ENCODE data around the gene SLC40A1. TPM values are rescaled to one million over a fixed set of nuclear protein-coding genes. Genes with fewer than 3 reads are reported as not detected.

The SLC40A1 gene, protein sequence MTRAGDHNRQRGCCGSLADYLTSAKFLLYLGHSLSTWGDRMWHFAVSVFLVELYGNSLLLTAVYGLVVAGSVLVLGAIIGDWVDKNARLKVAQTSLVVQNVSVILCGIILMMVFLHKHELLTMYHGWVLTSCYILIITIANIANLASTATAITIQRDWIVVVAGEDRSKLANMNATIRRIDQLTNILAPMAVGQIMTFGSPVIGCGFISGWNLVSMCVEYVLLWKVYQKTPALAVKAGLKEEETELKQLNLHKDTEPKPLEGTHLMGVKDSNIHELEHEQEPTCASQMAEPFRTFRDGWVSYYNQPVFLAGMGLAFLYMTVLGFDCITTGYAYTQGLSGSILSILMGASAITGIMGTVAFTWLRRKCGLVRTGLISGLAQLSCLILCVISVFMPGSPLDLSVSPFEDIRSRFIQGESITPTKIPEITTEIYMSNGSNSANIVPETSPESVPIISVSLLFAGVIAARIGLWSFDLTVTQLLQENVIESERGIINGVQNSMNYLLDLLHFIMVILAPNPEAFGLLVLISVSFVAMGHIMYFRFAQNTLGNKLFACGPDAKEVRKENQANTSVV
- 28.9 and 359 TPM in 2 replicates for total RNA-seq (ENCODE audit: low replicate concordance)

DNA sequence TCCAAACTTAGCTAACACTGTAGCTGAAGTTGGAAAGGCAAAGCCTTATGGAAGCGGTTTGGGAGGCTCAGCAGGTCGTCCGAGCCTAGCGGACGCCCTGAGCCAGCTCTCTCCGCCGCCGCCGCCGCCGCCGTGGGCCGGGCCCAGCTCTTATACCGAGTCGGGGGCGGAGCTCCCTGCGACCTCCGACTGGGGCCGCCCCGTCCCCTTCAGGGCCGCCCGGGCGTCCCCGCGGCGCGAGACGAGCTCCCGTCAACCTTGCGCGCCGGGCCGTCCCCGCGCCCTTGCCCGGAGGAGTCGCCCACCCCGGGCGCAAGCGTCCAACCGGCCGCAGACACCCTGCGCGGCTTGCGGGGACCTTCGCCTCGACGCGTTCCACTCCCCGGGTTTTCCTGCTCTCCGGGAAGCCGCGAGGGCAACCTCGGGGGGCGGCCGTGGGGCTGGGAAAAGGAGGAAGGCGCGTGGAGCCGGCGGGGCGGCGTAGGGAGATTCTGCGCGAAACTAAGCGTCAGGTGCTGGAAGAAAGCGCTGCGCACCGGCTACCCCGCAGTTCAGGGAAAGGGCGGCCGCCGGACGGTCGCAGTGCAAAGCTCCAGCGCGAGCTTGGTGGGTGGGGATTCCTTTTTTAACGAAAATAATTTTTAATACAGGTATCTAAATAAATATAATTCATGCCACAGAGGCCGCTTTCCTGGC, at the start of gene SLC40A1:
SLC40A1 (minus strand) TSS at position 129 of the 696 bp plus-strand sequence. CDS start 326 bp downstream, outside the sequence.

Other genes starting within 250 kb of the SLC40A1 start
- 18.6 and 42.2 TPM in 2 replicates for gene WDR75, start 139.3 kb downstream of the SLC40A1 start, total RNA-seq (ENCODE audit: low replicate concordance)
- gene ASNSD1, start 80.7 kb upstream of the SLC40A1 start, total RNA-seq (ENCODE audit: low replicate concordance) = 23.6 and 50.4 TPM in 2 replicates
- gene ANKAR, start 93.9 kb upstream of the SLC40A1 start, total RNA-seq (ENCODE audit: low replicate concordance) = 4.4 and 9.5 TPM in 2 replicates
- gene OSGEPL1, start 182.0 kb upstream of the SLC40A1 start, total RNA-seq (ENCODE audit: low replicate concordance) = 5.4 and 6.5 TPM in 2 replicates
- 28.2 and 28.5 TPM in 2 replicates for gene ORMDL1, start 203.6 kb upstream of the SLC40A1 start, total RNA-seq (ENCODE audit: low replicate concordance)
- gene PMS1, start 203.7 kb upstream of the SLC40A1 start, total RNA-seq (ENCODE audit: low replicate concordance) = 13.0 and 16.0 TPM in 2 replicates

Data from smooth muscle cell of the coronary artery (primary cell).